ENCODE measurements around the gene TMEM239. TPM values are rescaled to one million over a fixed set of nuclear protein-coding genes. Genes with fewer than 3 reads are reported as not detected.

TMEM239 gene
- total RNA-seq, 1 experiment from 2014 or later: not detected

DNA sequence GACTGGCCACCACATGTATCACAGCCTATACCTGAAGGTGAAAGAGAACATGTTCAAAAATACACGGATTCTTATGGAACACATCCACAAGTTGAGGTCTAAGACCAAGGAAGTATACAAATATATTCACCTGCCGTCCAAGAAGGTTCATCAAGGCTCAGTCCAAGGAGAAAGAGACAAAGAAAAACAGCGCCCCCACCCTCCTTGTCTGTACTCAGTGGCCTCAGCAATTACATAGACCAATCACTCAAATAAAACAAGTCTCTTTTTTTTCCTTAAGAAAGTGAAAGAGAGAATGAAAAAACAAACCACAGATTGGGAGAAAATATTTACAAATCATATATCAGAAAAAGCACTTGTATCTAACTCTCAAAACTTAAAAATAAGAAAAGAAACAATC is 35.2 kb upstream of the TMEM239 start:
- no peaks in the 10 kb centered on the region for H3K4me1 Mint-ChIP-seq (ENCODE audit: low read depth, unreplicated experiment)
- H3K27me3 Mint-ChIP-seq (ENCODE audit: unreplicated experiment): peaks cover 23% of the 10 kb centered on the region
- no peak overlapping the region for H3K4me3 Mint-ChIP-seq (ENCODE audit: low read depth, unreplicated experiment)
- H3K36me3 Mint-ChIP-seq (ENCODE audit: insufficient read depth, unreplicated experiment): no peaks in the 10 kb centered on the region
- no peak overlapping the region for H3K27ac Mint-ChIP-seq (ENCODE audit: unreplicated experiment)
- CTCF ChIA-PET: no interaction called here
- TF ChIP-seq, protein P1, sequence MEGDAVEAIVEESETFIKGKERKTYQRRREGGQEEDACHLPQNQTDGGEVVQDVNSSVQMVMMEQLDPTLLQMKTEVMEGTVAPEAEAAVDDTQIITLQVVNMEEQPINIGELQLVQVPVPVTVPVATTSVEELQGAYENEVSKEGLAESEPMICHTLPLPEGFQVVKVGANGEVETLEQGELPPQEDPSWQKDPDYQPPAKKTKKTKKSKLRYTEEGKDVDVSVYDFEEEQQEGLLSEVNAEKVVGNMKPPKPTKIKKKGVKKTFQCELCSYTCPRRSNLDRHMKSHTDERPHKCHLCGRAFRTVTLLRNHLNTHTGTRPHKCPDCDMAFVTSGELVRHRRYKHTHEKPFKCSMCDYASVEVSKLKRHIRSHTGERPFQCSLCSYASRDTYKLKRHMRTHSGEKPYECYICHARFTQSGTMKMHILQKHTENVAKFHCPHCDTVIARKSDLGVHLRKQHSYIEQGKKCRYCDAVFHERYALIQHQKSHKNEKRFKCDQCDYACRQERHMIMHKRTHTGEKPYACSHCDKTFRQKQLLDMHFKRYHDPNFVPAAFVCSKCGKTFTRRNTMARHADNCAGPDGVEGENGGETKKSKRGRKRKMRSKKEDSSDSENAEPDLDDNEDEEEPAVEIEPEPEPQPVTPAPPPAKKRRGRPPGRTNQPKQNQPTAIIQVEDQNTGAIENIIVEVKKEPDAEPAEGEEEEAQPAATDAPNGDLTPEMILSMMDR (IDR thresholded peaks at IDR 0.05; ENCODE audit: unreplicated experiment): no peak
- H3K9me3 Mint-ChIP-seq (ENCODE audit: low read depth, unreplicated experiment): no peaks in the 10 kb centered on the region
- no TSS peak for BruUV-seq (replicated peaks)
- intact Hi-C loops (cut with micrococcal nuclease; ENCODE audit: unreplicated experiment): no loop called here
- no peak for DNase-seq

DNA sequence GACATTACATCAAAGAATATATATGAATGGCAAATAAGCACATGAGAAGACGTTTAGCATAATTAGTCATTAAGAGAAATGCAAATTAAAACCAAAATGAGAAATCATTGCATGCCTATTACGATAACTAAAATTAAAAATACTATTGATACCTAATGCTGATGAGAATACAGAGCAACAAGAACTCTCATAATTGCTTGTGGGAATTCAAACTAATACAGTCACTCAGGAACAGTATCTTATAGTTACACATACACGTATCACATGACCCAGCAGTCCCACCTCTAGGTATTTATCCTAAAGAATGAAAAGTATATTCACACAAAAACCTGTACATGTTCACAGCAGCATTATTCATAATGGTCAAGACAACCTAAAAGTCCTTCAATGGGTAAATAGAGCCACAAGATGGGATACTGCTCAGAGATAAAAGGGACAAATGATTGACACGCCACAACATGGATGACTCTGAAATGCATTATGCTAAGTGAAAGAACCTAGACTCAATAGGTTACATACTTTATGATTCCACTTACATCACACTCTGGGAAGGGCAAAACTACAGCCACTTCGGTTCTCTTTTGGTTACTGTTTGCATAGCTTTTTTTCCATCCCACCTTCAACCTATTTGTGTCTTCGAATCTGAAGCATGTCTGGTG is 32.1 kb upstream of the TMEM239 start:
- no peaks in the 10 kb centered on the region for H3K4me1 Mint-ChIP-seq (ENCODE audit: low read depth, unreplicated experiment)
- no peak overlapping the region for H3K4me3 Mint-ChIP-seq (ENCODE audit: low read depth, unreplicated experiment)
- no peak for DNase-seq
- no peaks in the 10 kb centered on the region for H3K36me3 Mint-ChIP-seq (ENCODE audit: insufficient read depth, unreplicated experiment)
- intact Hi-C loops (cut with micrococcal nuclease; ENCODE audit: unreplicated experiment): no loop called here
- CTCF ChIA-PET: no interaction called here
- BruUV-seq (replicated peaks): no TSS peak
- H3K27ac Mint-ChIP-seq (ENCODE audit: unreplicated experiment): no peak overlapping the region
- H3K9me3 Mint-ChIP-seq (ENCODE audit: low read depth, unreplicated experiment): no peaks in the 10 kb centered on the region
- TF ChIP-seq, protein P1 (IDR thresholded peaks at IDR 0.05; ENCODE audit: unreplicated experiment): no peak
- H3K27me3 Mint-ChIP-seq (ENCODE audit: unreplicated experiment): peaks cover 46% of the 10 kb centered on the region

DNA sequence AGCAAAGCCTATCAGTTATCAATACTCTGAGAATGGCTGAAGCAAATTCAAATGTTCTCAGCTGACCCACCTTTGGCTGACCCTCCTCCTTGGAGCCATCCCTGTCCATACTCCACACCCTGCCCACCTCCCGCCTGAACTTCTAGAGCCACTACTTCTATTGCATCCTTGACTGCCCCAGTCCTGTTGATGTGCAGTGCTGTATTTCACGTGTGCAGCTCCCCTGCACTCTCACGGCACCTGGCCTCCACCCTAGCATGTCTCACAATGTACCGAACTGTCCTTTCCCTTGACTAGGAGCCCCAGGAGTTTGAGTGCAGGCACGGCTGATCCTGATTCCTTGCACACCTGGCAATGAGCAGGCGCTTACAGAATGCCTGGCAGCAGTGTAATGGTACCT is 22.7 kb upstream of the TMEM239 start:
- peaks cover 4% of the 10 kb centered on the region for H3K36me3 Mint-ChIP-seq (ENCODE audit: insufficient read depth, unreplicated experiment)
- intact Hi-C loops (cut with micrococcal nuclease; ENCODE audit: unreplicated experiment): no loop called here
- CTCF ChIA-PET: no interaction called here
- H3K4me1 Mint-ChIP-seq (ENCODE audit: low read depth, unreplicated experiment): no peaks in the 10 kb centered on the region
- no peak overlapping the region for H3K27ac Mint-ChIP-seq (ENCODE audit: unreplicated experiment)
- H3K4me3 Mint-ChIP-seq (ENCODE audit: low read depth, unreplicated experiment): no peak overlapping the region
- BruUV-seq (replicated peaks): no TSS peak
- no peaks in the 10 kb centered on the region for H3K9me3 Mint-ChIP-seq (ENCODE audit: low read depth, unreplicated experiment)
- DNase-seq: no peak
- TF ChIP-seq, protein P1 (IDR thresholded peaks at IDR 0.05; ENCODE audit: unreplicated experiment): no peak
- H3K27me3 Mint-ChIP-seq (ENCODE audit: unreplicated experiment): peaks cover 98% of the 10 kb centered on the region

- peaks cover 98% of the 10 kb centered on the region for H3K27me3 Mint-ChIP-seq (ENCODE audit: unreplicated experiment)
- TF ChIP-seq, protein P1 (IDR thresholded peaks at IDR 0.05; ENCODE audit: unreplicated experiment): no peak
- no peak overlapping the region for H3K27ac Mint-ChIP-seq (ENCODE audit: unreplicated experiment)
- H3K4me1 Mint-ChIP-seq (ENCODE audit: low read depth, unreplicated experiment): no peaks in the 10 kb centered on the region
- DNase-seq: no peak
- BruUV-seq (replicated peaks): no TSS peak
- intact Hi-C loops (cut with micrococcal nuclease; ENCODE audit: unreplicated experiment): no loop called here
- H3K4me3 Mint-ChIP-seq (ENCODE audit: low read depth, unreplicated experiment): no peak overlapping the region
- CTCF ChIA-PET: no interaction called here
- H3K36me3 Mint-ChIP-seq (ENCODE audit: insufficient read depth, unreplicated experiment): peaks cover 4% of the 10 kb centered on the region
- no peaks in the 10 kb centered on the region for H3K9me3 Mint-ChIP-seq (ENCODE audit: low read depth, unreplicated experiment)
Observed at GRCh38 chr20:2794202-2794748, 21.9 kb upstream of the TMEM239 start.
